ENCODE measurements around the gene UBE2D1.

DNA sequence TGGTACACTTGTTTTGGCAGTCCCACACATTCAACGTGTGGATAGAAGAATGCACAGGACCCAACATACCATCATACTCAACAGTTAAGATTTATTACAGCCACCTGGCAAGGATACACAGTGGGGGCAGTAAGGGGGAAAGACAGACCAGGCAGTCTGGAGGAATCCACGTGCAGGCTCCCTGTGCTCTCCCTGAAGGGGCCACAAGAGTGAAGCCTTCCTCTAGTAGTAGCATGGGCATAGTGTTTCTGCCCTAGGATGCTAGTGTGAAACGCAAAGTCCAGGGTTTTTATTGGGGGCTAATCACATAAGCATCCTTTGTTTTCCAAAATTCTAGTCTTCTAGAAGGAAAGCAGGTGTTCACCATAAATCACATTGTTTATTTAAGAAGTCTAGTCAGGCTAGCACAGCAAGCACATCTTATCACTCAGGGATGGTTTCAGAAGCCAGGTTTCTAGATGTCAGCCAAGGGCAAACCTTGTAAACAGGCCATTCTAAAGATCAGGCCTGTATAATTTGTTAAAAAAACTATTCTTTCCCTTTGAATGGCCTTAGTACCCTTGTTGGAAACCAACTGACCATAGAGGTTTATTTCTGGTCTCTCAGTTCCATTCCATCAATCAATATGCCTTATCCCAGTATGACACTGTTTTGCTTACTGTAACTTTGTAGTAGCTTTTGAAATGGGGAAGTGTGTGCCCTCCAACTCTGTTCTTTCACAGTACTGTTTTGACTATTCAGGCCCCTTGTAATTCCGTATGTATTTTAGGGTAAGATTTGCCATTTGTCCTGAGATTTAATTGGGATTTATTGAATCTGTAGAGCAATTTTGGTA, 38.0 kb downstream of the UBE2D1 start:
- TF ChIP-seq EZH2 (IDR thresholded peaks at IDR 0.05; ENCODE audit: low read length, missing control alignments), result no peak
- TF ChIP-seq CTCF (conservative IDR thresholded peaks at IDR 0.05 in 1 of 2, IDR thresholded peaks at IDR 0.05 in 1 of 2; ENCODE audit: low read depth in 1 of 2, low read length in 2 of 2), result no peak

Measured in fibroblast of lung (primary cell).